Measurements from ENCODE around the gene TMC2.
A peak's percentile ranks its signal among the peaks of the same experiment; 100 is the strongest.
"Not testable (repeated sequence)": the region's sequence is repeated elsewhere in the genome, so short reads cannot be mapped to it uniquely, and the experiment has no call there.

Gene TMC2

GRCh38 chr20:2663364-2663886, 127.1 kb downstream of the TMC2 start:
- no peak for DNase-seq (ENCODE audit: low spot score)

GRCh38 chr20:2663887-2664719, 127.7 kb downstream of the TMC2 start, which contains the start of gene IDH3B:
Gene IDH3B (minus strand): TSS chr20:2664216. CDS start chr20:2664188, 28 bp downstream.
- peak; percentile 90 for DNase-seq (ENCODE audit: low spot score)

- DNase-seq (ENCODE audit: low spot score): no peak
Measured at GRCh38 chr20:2671977-2672376, 135.6 kb downstream of the TMC2 start.

- DNase-seq (ENCODE audit: low spot score): no peak
Measured at GRCh38 chr20:2672446-2672845, 136.1 kb downstream of the TMC2 start.

- no peak for DNase-seq (ENCODE audit: low spot score)
Measured at GRCh38 chr20:2673453-2673852, 137.1 kb downstream of the TMC2 start.

GRCh38 chr20:2680046-2680445, 143.7 kb downstream of the TMC2 start:
- no peak for DNase-seq (ENCODE audit: low spot score)

GRCh38 chr20:2682040-2682439, 145.7 kb downstream of the TMC2 start:
- not testable (repeated sequence) for DNase-seq (ENCODE audit: low spot score)

- not testable (repeated sequence) for DNase-seq (ENCODE audit: low spot score)
Measured at GRCh38 chr20:2684817-2685216, 148.4 kb downstream of the TMC2 start.

- DNase-seq (ENCODE audit: low spot score): no peak
Measured at GRCh38 chr20:2687514-2687913, 151.1 kb downstream of the TMC2 start.

- DNase-seq (ENCODE audit: low spot score): no peak
Measured at GRCh38 chr20:2688041-2688591, 151.7 kb downstream of the TMC2 start.

GRCh38 chr20:2690213-2690612, 153.8 kb downstream of the TMC2 start:
- no peak for DNase-seq (ENCODE audit: low spot score)

GRCh38 chr20:2690718-2691117, 154.3 kb downstream of the TMC2 start:
- DNase-seq (ENCODE audit: low spot score): no peak

- DNase-seq (ENCODE audit: low spot score): no peak
Measured at GRCh38 chr20:2691127-2691526, 154.8 kb downstream of the TMC2 start.
